ENCODE results near the gene EPC1. TPM values are rescaled to one million over a fixed set of nuclear protein-coding genes. Genes with fewer than 3 reads are reported as not detected.

EPC1 gene
- polyA plus RNA-seq, 5 donors = 55.8 to 87.4 (median 78.6) TPM

DNA sequence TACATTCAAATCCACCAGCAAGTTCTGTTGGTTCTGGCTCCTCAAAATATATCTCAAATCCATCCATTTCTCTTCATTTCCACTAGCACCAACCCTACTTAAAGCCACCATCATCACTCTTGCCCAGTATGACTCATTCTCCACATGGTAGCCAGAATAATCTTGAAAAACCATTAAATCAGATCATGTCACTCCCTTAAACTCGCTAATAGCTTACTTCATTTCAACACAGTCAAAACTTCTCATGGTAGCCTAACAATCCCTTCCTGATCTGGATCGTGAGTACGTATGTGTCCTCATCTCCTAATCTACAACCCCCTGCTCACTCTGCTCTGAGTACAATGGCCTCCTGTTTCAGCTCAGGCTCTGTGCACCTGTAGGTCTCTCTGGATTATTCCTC is 8.7 kb downstream of the EPC1 start:
- DNase-seq = no peak

DNA sequence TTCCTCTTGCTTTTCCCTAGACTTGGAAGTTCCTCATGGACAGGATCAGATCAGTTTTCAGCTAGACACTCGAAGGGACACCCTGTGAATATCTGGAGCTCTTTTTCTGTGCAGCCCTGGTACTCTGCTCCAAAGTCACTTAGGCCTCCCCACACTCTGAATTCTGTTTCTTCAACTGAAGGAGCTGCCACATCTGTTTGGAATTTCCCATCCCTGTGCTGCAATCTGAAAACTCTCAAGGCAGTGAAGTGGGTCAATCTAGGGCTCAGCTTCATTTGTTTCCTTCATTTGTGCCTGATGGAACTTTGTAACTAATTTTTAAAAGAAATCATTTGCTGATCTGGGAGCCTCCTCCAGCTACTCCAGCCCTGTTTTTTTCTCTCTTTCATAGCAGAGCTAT is 9.6 kb downstream of the EPC1 start:
- no peak for DNase-seq

DNA sequence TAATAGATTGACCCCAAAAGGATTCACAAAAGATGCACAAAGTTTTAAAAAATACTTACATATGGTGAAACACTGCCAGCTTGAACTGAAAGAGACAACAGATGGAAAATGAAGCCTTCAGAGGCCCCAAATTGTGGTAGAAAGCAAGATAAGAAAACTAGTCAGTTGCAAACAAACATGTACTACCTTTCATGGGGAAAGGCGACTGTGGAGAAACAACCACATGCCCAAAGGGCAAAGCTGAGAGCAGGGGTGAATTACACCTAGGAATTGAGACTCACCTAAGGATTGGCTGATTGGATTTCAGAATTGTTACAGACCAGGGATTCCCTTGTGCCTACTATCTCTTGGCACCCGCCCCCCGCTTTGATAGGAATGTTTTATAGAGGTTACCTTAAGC is 13.1 kb downstream of the EPC1 start:
- no peak for DNase-seq

DNA sequence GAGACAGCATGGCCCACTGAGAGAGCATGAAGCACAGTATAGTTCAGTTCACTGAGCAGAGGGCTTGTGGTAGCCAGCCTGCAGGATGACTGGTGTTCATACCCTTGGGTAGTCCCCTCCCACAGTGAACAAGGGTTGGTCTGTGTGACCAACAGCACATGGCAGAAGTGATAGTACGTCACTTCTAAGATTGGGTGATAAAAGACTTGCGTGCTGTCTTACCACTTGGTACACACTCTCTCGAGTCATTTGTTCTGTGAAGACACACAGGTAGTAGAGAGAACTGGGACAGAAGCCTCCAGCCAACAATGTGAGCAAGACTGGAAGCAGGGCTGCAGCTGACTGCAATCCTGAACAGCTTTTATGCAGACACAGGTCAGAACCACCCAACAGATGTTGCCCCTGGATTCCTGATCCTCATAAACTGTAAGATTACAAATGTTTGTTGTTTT is 14.6 kb downstream of the EPC1 start:
- no peak for DNase-seq

DNA sequence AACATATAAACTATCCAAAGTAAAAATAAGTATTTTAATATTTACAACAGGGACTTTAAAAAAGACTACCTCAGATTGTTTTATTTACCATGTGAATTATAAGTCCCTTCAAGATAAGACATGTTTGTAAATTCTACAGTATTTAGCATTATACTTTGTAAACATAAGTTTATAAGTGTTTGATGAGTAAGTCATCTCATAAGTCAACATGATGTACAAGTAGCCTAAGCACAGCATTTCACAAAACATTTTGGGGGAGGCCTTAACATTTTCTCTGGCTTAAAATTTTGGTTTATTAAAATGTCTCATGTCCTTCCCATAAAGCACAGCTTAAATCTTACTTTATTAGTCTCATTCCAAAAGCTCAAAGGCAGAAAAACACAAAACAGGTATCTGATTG is 15.4 kb downstream of the EPC1 start:
- DNase-seq = no peak

DNA sequence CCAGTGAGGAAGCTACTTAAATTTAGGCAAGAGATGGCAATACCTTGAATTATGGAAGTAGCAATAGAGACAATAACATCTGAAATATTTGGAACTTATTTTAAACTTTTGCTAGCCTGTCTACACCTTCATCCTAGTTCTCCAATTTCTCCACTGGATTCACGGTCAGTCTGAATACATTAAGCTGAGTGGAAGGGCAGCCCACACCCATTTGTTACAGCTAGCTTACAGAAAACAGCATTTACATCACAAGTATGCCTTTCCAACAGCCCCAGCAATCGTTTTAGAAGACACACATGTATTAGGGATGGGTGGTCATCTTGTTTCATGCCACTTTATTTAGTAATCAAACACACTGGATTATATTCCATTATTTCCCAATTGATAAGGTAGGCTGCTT is 16.7 kb downstream of the EPC1 start:
- no peak for DNase-seq

DNA sequence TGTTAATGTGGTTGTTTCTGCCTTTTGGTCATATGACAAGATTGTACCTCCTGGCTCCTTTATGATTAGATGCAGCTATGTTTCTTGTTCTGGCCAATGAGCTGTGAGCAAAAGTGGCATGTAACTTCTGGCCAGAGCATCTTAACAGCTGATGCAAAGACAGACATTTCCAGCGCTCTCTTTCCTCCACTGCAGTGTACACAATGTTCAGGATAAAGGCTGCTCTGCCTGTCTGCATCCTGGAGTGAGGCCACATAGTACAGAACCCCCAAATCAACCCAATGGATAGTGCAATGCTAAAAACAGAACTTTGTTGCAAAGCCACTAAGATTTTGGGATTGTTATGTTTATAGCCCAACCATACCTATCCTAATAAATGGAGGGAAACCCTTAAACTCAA is 17.9 kb downstream of the EPC1 start:
- no peak for DNase-seq

DNA sequence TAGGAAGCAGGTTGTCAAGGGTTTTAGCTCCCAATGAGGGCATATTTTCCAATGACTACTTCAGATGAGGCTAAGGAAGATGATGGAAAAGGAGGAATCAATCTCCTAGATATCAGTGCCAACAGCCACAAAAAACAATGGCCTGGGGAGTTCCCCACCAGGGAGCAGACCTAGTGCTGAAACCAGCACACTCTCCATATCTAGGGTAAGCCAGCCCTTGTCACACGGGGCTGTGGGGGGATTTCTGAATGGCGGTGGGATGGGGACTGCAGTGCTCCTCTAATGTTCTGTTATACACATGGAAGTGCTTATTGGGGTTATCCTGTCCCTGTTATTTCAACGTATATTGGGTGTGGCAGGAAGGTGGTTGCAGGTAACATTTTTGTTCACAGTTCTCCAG is 18.5 kb downstream of the EPC1 start:
- DNase-seq = no peak

DNA sequence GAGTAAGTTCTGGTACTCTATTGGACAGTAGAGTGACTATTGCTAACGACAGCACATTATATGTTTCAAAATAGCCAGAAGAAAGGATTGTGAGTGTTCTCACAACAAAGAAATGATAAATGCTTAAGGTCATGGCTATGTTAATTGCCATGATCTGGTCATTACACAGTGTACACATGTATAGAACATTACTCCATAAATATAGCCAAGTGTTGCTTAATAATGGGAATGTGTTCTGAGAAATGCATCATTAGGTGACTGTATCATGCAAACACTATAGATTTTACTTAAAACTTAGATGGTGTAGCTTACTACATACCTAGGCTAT is 19.6 kb downstream of the EPC1 start:
- no peak for DNase-seq

DNA sequence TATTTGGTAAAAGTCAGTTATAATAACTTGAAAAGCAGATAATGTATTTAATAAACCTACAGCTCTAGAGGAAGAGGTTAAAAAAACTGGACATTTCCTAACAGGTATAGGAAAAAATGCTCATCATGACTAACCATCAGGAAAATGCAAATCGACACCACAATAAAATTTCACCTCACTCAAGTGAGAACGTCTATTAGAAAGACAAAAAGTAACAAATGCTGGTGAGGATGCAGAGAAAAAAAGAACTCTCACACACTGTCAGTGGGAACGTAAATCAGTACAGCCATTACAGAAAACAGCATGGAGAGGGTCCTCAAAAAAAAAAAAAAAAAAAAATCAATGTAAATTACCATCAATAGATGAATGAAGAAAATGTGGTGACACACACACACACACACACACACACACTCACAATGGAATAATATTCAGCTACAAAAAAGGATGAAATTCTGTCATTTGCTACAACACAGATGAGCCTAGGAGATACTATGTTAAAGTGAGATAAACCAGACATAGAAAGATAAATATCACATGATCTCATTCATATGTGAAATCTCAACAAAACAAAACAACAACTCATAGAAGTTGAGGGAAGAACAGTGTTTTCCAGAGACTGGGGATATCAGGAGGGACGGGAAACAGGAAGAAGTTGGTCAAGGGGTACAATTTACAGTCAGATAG is 20.1 kb downstream of the EPC1 start:
- DNase-seq = no peak

DNA sequence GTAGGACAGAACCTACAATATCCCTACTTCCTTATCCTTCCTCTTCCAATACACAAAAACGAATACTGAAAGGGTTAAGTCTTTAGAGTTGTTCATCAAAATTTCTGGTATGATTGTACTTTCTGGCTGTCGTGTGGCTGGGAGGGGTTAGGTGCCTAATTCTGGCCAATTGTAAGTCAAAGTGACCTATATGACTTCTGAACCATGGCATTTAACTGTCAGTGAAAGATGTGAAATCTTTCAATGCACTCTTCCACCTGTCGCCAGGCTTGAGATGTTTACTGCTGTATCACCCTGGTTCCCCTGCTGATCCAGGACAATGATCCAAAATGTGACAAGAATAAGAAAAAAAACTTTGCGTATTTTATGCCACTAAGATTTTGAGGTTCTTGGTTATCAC is 20.8 kb downstream of the EPC1 start:
- DNase-seq = no peak

DNA sequence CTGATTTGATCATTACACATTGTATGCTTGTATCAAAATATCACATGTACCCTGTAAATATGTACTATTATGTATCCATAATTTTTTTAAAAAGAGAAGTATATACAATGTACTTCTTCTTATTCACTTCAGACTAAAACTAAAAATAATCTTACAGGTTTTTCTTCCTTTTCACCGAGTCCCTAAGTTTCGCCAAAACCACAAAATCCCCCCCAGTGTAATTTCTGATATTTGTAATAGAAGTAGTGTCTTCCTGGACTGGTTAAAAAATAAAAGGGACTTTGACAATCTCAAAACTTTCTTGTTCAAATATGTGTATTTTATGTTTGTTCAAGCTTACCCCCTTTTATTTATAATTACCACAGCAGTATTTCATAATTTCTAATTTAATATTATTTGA is 23.9 kb downstream of the EPC1 start:
- no peak for DNase-seq

DNA sequence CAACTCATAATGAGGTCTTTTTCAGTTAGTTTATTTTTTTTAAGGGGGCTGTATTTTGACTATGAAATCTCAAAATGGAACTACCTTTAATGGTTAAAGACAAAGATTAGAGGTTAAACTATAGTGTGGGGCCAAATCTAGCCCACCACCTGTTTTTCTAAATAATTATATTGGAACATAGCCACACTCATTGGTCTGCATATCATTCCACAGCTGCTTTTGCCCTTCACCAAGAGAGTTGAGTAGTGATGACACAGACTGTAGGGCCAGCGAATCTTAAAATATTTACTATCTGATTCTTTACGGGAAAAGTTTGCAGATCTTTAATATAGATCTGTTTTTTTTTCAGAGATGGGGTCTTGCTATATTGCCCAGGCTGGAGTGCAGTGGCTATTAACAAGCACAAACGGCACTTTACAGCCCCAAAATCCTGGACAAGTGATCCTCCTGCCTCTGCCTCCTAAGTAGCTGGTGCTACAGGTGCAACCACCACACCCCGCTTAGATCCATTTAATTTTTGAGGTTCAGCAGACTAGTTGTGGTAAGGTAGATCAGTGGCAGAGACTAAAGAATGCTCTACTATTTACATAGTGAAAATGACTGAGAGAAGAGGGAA is 25.8 kb downstream of the EPC1 start:
- no peak for DNase-seq

DNA sequence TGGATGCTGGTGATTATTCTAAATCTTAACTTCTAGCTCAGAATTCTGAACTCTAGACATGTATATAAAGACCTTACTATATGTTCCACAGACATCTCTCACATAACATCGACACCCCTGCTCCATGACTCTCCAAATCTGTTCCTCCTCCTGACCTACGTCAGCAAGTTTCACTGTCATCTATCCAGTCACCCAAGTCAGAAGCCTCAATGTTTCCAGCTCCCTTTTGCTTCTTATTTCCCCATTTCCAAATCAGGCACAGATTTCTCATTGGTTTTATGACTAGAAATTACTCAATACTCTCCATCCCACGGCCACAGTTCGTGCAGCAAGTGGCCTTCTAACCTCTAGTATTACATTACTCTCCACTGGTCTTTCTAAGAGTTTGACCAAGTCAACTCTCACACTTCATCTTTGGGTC is 28.5 kb downstream of the EPC1 start:
- DNase-seq = no peak

DNA sequence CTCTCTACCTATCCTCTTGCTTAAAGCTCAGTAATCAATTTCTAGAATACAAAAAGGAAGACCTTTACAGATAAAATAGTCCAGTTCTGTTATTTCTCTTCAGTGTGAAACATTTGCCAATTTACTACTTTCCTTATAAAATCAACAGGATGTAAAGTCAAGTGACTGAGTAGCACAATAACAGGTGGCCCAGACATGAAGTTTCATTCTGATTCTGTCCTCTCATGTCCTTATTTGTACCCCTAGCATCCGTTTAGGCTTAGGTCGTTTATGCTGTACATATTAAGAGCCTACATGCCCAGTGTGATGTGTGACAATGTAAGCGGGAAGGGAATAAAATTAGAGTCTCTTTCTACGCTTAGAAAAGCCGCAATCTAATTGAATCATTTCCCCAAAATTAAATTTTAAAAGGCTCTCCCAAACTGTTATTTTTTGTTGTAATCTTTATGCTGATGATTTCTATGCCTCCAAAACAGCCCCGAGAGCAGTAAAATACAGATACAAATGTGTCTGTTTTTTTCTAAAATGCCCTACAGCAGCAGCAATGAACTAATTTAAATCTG is 29.1 kb downstream of the EPC1 start:
- no peak for DNase-seq

DNA sequence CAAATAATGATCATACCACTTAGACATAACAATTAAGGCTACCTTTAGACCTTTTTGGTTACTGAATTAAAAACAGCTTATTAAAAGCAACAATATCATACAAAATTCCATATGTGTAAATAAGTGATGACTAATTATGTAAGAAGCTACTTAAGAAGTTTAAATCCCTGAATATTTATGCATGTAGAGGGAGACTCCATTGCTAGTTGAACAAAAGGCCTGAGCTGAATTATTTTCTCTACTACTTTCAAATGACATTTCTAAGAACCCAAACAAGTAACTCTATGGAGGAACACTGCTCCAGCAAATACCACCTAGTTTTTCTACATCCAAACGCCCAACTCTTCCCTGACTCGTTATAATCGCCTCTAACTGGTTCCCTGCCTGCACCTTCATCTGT is 31.5 kb downstream of the EPC1 start:
- no peak for DNase-seq

DNA sequence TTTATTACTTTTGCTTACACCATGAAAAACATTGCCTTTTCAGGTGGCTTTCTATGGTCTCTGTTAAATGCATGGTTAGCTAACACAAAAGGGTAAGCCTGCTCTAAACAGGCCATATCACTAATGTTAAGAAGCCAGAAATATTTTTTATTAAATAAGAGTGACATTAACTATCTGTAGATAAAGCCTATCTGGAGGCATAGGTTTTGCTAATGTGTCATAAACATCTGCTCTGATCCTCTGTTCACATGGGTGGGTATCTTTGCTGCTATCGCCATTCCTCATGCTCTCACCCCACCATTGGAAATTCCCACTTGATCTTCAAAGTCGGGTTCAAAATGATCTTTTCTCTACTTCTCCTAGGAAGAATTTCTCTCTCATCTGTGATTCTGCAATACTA is 32.4 kb downstream of the EPC1 start:
- DNase-seq = no peak

DNA sequence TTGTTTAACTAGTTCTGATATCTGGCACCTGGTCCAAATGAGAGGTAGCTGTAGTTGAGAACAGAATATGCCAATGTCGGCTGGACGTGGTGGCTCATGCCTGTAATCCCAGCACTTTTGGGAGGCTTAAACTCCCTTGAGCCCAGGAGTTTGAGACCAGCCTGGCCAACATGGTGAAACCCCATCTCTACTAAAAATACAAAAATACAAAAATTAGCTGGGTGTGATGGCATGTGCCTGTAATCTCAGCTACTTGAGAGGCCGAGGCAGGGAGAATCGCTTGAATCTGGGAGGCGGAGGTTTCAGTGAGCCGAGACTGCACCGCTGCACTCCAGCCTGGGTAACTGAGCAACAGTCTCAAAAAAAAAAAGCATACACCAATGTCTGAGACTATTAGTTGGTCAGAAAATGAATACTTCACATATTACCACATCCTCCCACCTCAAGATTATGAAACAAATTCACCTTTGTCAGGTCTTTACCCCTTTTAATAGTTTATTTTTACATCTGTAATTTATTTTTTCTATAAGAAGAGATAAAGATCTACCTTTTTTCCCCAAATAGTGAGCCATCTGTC is 38.8 kb downstream of the EPC1 start:
- DNase-seq = no peak

DNA sequence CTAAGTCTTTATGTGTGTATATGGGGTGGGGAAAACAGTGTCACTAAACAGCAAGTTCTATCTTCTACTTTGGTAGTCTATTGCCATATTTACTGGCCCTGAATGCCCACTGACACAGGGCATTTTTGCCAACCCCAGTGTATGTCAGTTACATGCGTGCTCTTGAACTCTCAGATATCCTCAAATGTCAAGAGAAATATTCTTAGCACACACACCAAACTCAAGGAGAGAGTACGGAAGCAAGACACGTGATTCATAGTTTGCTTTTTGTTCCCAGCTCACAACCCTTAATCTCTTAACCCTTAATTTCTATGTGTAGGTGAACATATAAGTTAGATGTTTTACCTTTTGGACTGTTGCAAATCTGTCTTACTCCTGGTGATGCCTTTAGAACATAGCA is 39.3 kb downstream of the EPC1 start:
- no peak for DNase-seq

DNA sequence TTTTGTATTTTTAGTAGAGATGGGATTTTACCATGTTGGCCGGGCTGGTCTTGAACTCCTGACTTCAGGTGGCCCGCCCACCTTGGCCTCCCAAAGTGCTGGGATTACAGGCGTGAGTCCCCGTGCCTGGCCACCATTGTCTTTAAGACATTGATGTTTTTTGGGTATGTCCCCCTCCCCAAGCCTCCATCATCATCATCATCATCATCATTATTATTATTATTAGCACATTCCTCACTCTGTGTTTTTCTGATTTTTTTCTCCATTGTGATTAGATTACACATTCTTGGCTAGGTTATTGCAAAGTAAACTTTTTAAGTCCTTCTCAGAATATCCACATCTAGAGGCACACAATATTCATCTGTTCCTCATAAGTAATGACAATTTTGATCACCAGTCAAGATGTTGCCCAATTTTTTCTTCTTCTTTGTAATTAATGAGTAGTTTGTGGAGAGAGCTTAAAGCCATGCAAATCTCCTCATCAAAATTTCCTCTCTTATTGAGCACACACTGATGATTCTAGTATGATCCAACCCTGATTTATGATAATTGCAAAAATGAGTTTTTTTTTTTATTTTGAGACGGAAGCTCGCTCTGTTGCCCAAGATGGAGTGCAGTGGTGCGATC is 47.5 kb downstream of the EPC1 start:
- DNase-seq = peak; percentile 10 to 12

DNA sequence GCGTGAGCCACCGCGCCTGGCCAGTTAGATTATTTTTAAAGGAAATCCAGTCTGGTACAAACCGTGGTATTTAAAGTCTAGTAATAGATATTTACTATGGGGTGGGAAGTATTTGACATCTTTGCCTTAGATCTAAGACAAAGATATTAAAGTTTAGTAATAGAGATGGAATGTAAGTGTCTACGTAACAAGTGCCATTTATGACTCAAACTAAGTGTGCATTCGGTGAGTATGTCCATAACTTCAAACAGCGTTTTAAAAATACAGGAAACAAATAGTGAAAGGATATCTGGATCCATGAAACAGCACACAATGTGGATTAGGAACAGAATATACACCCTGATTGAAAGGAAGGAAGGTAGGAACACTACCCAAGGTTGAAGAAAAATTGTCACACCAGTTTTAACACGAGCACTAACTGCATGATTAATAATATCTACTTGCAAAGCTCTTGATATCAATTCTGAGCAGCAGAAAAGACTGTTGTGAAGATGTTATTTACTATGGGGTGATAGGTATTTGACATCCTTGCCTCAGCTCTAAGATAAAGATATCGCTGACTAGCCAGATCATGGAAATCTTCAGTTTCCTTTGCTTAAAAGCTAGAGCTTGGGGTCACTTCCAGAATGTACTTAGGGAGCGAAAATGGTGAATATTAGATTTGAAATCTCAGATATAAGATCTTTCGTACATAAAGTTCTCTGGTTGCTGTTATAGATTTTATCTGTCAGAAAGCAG is 48.7 kb downstream of the EPC1 start:
- DNase-seq = no peak

DNA sequence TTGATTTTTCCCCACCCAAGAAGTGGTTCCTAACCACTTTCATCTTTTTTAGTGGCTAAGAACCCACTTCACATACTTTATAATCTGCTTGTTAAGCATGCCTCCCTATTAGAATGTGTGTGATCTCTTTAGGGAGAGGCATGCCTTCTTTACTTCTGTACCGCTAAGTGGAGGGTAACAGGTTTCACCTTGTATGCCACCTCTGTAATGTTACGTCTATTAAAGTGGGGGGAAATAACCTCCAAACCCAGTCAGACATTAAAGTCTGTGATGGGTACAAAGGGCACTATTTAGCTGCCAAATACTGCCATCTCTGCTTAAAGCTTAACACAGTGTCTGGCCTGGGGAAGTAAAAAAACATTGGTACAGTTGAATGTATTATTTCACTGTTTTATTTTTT is 51.9 kb downstream of the EPC1 start:
- no peak for DNase-seq
